ENCODE measurements around the gene DMWD. TPM values are rescaled to one million over a fixed set of nuclear protein-coding genes. Genes with fewer than 3 reads are reported as not detected.

DMWD gene
- total RNA-seq, 1 donor from 2014 or later: 69.2 TPM

GRCh38 chr19:45780448-45781213 is 12.0 kb downstream of the DMWD start:
- H3K9me3 ChIP-seq (replicated peaks): no peaks in the 10 kb centered on the region
- intact Hi-C loops (cut with micrococcal nuclease): no loop called here
- H3K36me3 ChIP-seq: peaks cover 36% of the 10 kb centered on the region
- no peak for DNase-seq
- peak overlapping the region; percentile 94 for H3K27ac ChIP-seq (replicated peaks)
- no peaks in the 10 kb centered on the region for H3K27me3 ChIP-seq (ENCODE audit: low read depth)
- peak overlapping the region; percentile 75 for H3K4me3 ChIP-seq
- TF ChIP-seq, protein P1, sequence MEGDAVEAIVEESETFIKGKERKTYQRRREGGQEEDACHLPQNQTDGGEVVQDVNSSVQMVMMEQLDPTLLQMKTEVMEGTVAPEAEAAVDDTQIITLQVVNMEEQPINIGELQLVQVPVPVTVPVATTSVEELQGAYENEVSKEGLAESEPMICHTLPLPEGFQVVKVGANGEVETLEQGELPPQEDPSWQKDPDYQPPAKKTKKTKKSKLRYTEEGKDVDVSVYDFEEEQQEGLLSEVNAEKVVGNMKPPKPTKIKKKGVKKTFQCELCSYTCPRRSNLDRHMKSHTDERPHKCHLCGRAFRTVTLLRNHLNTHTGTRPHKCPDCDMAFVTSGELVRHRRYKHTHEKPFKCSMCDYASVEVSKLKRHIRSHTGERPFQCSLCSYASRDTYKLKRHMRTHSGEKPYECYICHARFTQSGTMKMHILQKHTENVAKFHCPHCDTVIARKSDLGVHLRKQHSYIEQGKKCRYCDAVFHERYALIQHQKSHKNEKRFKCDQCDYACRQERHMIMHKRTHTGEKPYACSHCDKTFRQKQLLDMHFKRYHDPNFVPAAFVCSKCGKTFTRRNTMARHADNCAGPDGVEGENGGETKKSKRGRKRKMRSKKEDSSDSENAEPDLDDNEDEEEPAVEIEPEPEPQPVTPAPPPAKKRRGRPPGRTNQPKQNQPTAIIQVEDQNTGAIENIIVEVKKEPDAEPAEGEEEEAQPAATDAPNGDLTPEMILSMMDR (IDR thresholded peaks at IDR 0.05; ENCODE audit: borderline replicate concordance): no peak
- peaks cover 70% of the 10 kb centered on the region for H3K4me1 ChIP-seq

- no peaks in the 10 kb centered on the region for H3K27me3 ChIP-seq (ENCODE audit: low read depth)
- H3K36me3 ChIP-seq: peaks cover 35% of the 10 kb centered on the region
- peak overlapping the region; percentile 75 for H3K4me3 ChIP-seq
- H3K27ac ChIP-seq (replicated peaks): peak overlapping the region; percentile 94
- DNase-seq: no peak
- H3K4me1 ChIP-seq: peaks cover 65% of the 10 kb centered on the region
- intact Hi-C loops (cut with micrococcal nuclease): no loop called here
- TF ChIP-seq, protein P1 (IDR thresholded peaks at IDR 0.05; ENCODE audit: borderline replicate concordance): no peak
- no peaks in the 10 kb centered on the region for H3K9me3 ChIP-seq (replicated peaks)
Observed at GRCh38 chr19:45780146-45780447, 12.5 kb downstream of the DMWD start.

DNA sequence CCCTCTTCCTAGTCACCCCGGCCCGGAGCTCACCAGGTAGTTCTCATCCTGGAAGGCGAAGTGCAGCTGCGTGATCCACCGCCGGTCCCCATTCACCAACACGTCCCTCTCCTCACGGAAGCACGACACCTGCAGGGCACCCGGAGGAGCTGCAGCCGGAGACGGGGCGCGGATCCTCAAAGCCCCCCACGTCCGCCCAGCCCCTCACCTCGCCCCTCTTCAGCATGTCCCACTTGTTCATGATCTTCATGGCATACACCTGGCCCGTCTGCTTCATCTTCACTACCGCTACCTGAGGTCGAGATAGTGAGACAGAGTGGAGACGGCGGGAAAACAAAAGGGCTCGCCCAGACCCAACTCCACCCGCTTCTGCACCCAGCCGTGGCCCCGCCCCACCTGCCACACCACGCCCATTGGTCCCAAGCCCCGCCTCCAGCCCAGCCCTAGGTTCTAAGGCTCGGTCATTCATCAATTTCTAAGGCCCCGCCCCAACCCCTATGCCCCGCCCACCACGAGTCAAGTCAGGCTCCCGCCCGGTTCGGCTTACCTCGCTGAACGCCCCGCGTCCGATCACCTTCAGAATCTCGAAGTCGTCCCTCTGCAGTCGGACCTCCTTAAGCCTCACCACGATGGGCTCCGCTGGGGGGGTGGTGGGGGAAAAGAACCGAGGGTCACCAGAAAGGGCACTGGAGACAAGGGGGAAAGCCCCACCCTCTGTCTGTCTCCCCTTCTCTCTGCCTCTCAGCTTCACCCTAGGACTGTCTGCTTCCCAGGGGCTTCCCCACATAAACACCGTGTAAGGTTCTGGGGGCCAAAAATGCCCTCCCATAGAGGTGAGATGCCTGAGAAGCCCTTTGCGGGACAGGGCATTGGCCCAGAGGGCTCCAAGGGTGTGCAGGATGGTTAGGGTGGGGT is 13.2 kb downstream of the DMWD start:
- peak; percentile 78 for DNase-seq
- TF ChIP-seq, protein P1 (IDR thresholded peaks at IDR 0.05; ENCODE audit: borderline replicate concordance): peak; percentile 59
- no peaks in the 10 kb centered on the region for H3K9me3 ChIP-seq (replicated peaks)
- H3K4me1 ChIP-seq: peaks cover 58% of the 10 kb centered on the region
- H3K27me3 ChIP-seq (ENCODE audit: low read depth): no peaks in the 10 kb centered on the region
- H3K27ac ChIP-seq (replicated peaks): peak overlapping the region; percentile 94
- peak overlapping the region; percentile 75 for H3K4me3 ChIP-seq
- intact Hi-C loops (cut with micrococcal nuclease): no loop called here
- H3K36me3 ChIP-seq: peaks cover 41% of the 10 kb centered on the region

DNA sequence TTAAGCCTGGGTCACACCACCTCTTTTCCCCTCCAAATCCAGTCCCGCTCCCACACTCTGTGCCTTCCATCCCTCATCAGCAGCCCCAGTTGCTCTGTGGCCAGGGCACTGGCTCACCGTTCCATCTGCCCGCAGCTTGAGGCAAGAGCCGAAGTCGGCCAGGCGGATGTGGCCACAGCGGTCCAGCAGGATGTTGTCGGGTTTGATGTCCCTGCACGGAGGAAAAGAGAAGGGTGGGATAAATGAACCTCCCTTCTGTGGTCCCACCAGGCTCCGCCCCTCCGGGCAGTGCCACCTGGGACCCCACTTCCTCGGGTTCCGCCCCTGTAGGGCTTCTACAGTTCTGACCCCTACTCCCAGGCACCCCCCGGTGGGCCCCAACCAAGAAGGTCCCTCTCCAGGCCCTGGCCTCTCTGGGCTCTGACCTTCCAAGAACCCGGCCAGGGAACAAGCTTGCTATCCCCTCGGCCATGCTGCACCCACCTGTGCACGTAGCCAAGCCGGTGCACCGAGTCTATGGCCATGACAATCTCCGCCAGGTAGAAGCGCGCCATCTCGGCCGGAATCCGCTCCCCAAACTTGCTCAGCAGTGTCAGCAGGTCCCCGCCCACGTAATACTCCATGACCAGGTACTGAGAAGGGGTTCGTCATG is 14.5 kb downstream of the DMWD start:
- no peaks in the 10 kb centered on the region for H3K9me3 ChIP-seq (replicated peaks)
- TF ChIP-seq, protein P1 (IDR thresholded peaks at IDR 0.05; ENCODE audit: borderline replicate concordance): no peak
- intact Hi-C loops (cut with micrococcal nuclease): no loop called here
- H3K4me3 ChIP-seq: no peak overlapping the region
- H3K27me3 ChIP-seq (ENCODE audit: low read depth): no peaks in the 10 kb centered on the region
- peaks cover 51% of the 10 kb centered on the region for H3K36me3 ChIP-seq
- H3K27ac ChIP-seq (replicated peaks): no peak overlapping the region
- H3K4me1 ChIP-seq: peaks cover 45% of the 10 kb centered on the region
- DNase-seq: no peak

DNA sequence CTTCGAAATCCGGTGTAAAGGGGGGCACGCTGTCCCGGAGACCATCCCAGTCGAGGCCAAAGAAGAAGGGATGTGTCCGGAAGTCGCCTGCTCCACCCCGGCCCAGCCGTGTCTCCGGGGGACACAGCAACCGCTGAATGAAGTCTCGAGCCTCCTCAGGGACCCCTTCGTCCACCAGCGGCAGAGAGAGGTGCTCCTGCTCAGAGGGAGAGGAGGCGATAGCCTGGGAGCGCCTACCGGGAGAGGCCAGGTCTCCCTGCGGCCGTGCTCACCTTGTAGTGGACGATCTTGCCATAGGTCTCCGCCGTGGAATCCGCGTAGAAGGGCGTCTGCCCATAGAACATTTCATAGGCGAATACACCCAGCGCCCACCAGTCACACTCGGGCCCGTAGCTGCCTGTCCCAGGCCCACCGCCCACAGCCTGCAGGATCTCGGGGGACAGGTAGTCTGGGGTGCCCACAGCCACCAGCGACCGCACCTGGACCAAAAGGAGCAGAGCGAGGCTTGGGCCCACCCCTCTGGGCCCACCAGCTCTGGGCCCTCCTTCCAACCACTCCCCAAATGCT is 15.2 kb downstream of the DMWD start:
- Histone ChIP-seq H3K27ac (replicated peaks) (no peak overlapping the region), H3K4me1 (peaks cover 38% of the 10 kb centered on the region), H3K4me3 (no peak overlapping the region), H3K36me3 (peaks cover 58% of the 10 kb centered on the region), H3K9me3 (replicated peaks) (no peaks in the 10 kb centered on the region), H3K27me3 (ENCODE audit: low read depth) (no peaks in the 10 kb centered on the region)
- TF ChIP-seq, protein P1 (IDR thresholded peaks at IDR 0.05; ENCODE audit: borderline replicate concordance): no peak
- intact Hi-C loops (cut with micrococcal nuclease): no loop called here
- no peak for DNase-seq
